Measurements from ENCODE around the gene NRXN2.

The NRXN2 gene

GRCh38 chr11:64729851-64730382 lies 6.9 kb upstream of the NRXN2 start:
- Mint-ChIP-seq H3K36me3 (ENCODE audit: insufficient read depth) (peaks cover 75% of the 10 kb centered on the region), H3K4me1 (ENCODE audit: low read depth in 2 of 2) (peaks cover 9 to 24% of the 10 kb centered on the region in 2 donors), H3K27ac (peak overlapping the region in 1 of 2 donors; percentile 69), H3K4me3 (no peak overlapping the region), H3K27me3 (no peaks in the 10 kb centered on the region), H3K9me3 (no peaks in the 10 kb centered on the region)
- ATAC-seq (replicated peaks) (no peak), DNase-seq (no peak)

- H3K9me3 Mint-ChIP-seq: no peaks in the 10 kb centered on the region
- H3K27ac Mint-ChIP-seq: peak overlapping the region in 1 of 2 donors; percentile 69
- H3K4me3 Mint-ChIP-seq: no peak overlapping the region
- H3K36me3 Mint-ChIP-seq (ENCODE audit: insufficient read depth): peaks cover 64% of the 10 kb centered on the region
- DNase-seq: no peak
- peaks cover 9 to 24% of the 10 kb centered on the region in 2 donors for H3K4me1 Mint-ChIP-seq (ENCODE audit: low read depth in 2 of 2)
- no peak for ATAC-seq (replicated peaks)
- H3K27me3 Mint-ChIP-seq: no peaks in the 10 kb centered on the region
Measured at GRCh38 chr11:64728757-64729365, 5.9 kb upstream of the NRXN2 start.

GRCh38 chr11:64726867-64727530 lies 4.0 kb upstream of the NRXN2 start:
- Mint-ChIP-seq H3K27ac (no peak overlapping the region), H3K27me3 (peaks cover 7 to 9% of the 10 kb centered on the region in 2 donors), H3K9me3 (no peaks in the 10 kb centered on the region), H3K36me3 (ENCODE audit: insufficient read depth) (peaks cover 48% of the 10 kb centered on the region), H3K4me3 (no peak overlapping the region), H3K4me1 (ENCODE audit: low read depth in 2 of 2) (peaks cover 11 to 23% of the 10 kb centered on the region in 2 donors)
- DNase-seq (no peak), ATAC-seq (replicated peaks) (no peak)

- H3K4me3 Mint-ChIP-seq: no peak overlapping the region
- H3K36me3 Mint-ChIP-seq (ENCODE audit: insufficient read depth): peaks cover 40% of the 10 kb centered on the region
- no peak overlapping the region for H3K27ac Mint-ChIP-seq
- H3K9me3 Mint-ChIP-seq: no peaks in the 10 kb centered on the region
- H3K4me1 Mint-ChIP-seq (ENCODE audit: low read depth in 2 of 2): peaks cover 11 to 20% of the 10 kb centered on the region in 2 donors
- no peak for ATAC-seq (replicated peaks)
- peaks cover 10 to 16% of the 10 kb centered on the region in 2 donors for H3K27me3 Mint-ChIP-seq
- DNase-seq: no peak
Measured at GRCh38 chr11:64726211-64726641, 3.2 kb upstream of the NRXN2 start.

- Mint-ChIP-seq H3K27ac (peak overlapping the region in 1 of 2 donors; percentile 68), H3K9me3 (no peaks in the 10 kb centered on the region), H3K4me3 (no peak overlapping the region), H3K27me3 (peaks cover 15 to 29% of the 10 kb centered on the region in 2 donors), H3K4me1 (ENCODE audit: low read depth in 2 of 2) (peaks cover 11 to 15% of the 10 kb centered on the region in 2 donors), H3K36me3 (ENCODE audit: insufficient read depth) (peaks cover 30% of the 10 kb centered on the region)
- DNase-seq: no peak
- no peak for ATAC-seq (replicated peaks)
Measured at GRCh38 chr11:64724863-64725532, 2.0 kb upstream of the NRXN2 start.

GRCh38 chr11:64723907-64724862 lies 1.2 kb upstream of the NRXN2 start:
- H3K27ac Mint-ChIP-seq: peak overlapping the region in 1 of 2 donors; percentile 41
- peaks cover 19 to 37% of the 10 kb centered on the region in 2 donors for H3K27me3 Mint-ChIP-seq
- no peaks in the 10 kb centered on the region for H3K9me3 Mint-ChIP-seq
- ATAC-seq (replicated peaks): no peak
- peaks cover 25% of the 10 kb centered on the region for H3K36me3 Mint-ChIP-seq (ENCODE audit: insufficient read depth)
- peak overlapping the region; percentile 56 to 61 for H3K4me3 Mint-ChIP-seq
- no peak for DNase-seq
- peaks cover 11 to 15% of the 10 kb centered on the region in 2 donors for H3K4me1 Mint-ChIP-seq (ENCODE audit: low read depth in 2 of 2)

- Mint-ChIP-seq H3K9me3 (no peaks in the 10 kb centered on the region), H3K27me3 (peaks cover 29 to 55% of the 10 kb centered on the region in 2 donors), H3K4me1 (ENCODE audit: low read depth in 2 of 2) (peaks cover 11 to 14% of the 10 kb centered on the region in 2 donors), H3K36me3 (ENCODE audit: insufficient read depth) (peaks cover 8% of the 10 kb centered on the region), H3K27ac (peak overlapping the region in 1 of 2 donors; percentile 41), H3K4me3 (peak overlapping the region; percentile 61 to 65)
- DNase-seq: no peak
- ATAC-seq (replicated peaks): no peak
Measured at GRCh38 chr11:64722141-64723065, 594 bp downstream of the NRXN2 start.

- Mint-ChIP-seq H3K4me3 (no peak overlapping the region), H3K4me1 (ENCODE audit: low read depth in 2 of 2) (peaks cover 10 to 11% of the 10 kb centered on the region in 2 donors), H3K27ac (no peak overlapping the region)
Measured at GRCh38 chr11:64721359-64721699, 1.7 kb downstream of the NRXN2 start.

GRCh38 chr11:64720640-64721358 lies 2.2 kb downstream of the NRXN2 start:
- Mint-ChIP-seq H3K9me3 (no peaks in the 10 kb centered on the region), H3K36me3 (ENCODE audit: insufficient read depth) (peaks cover 2% of the 10 kb centered on the region), H3K27ac (no peak overlapping the region), H3K27me3 (peaks cover 45 to 71% of the 10 kb centered on the region in 2 donors), H3K4me3 (no peak overlapping the region), H3K4me1 (ENCODE audit: low read depth in 2 of 2) (peaks cover 9 to 11% of the 10 kb centered on the region in 2 donors)
- ATAC-seq (replicated peaks) (no peak), DNase-seq (no peak)

More at GRCh38 chr11:64721359-64721699, 1.7 kb downstream of the NRXN2 start:
- no peak for ATAC-seq (replicated peaks)
- Mint-ChIP-seq H3K36me3 (ENCODE audit: insufficient read depth) (peaks cover 2% of the 10 kb centered on the region), H3K9me3 (no peaks in the 10 kb centered on the region), H3K27me3 (peaks cover 40 to 65% of the 10 kb centered on the region in 2 donors)
- DNase-seq: no peak

GRCh38 chr11:64720167-64720566 lies 2.8 kb downstream of the NRXN2 start:
- H3K36me3 Mint-ChIP-seq (ENCODE audit: insufficient read depth): peaks cover 1% of the 10 kb centered on the region
- ATAC-seq (replicated peaks): no peak
- peaks cover 3 to 6% of the 10 kb centered on the region in 2 donors for H3K4me1 Mint-ChIP-seq (ENCODE audit: low read depth in 2 of 2)
- DNase-seq: no peak
- peaks cover 52 to 77% of the 10 kb centered on the region in 2 donors for H3K27me3 Mint-ChIP-seq
- H3K9me3 Mint-ChIP-seq: no peaks in the 10 kb centered on the region
- H3K4me3 Mint-ChIP-seq: no peak overlapping the region
- no peak overlapping the region for H3K27ac Mint-ChIP-seq

- Mint-ChIP-seq H3K27me3 (peaks cover 59 to 84% of the 10 kb centered on the region in 2 donors), H3K36me3 (ENCODE audit: insufficient read depth) (no peaks in the 10 kb centered on the region), H3K4me3 (no peak overlapping the region), H3K4me1 (ENCODE audit: low read depth in 2 of 2) (peaks cover 0 to 5% of the 10 kb centered on the region in 2 donors), H3K27ac (no peak overlapping the region), H3K9me3 (no peaks in the 10 kb centered on the region)
- ATAC-seq (replicated peaks) (no peak), DNase-seq (no peak)
Measured at GRCh38 chr11:64719406-64719805, 3.6 kb downstream of the NRXN2 start.

Data from effector memory CD8-positive, alpha-beta T cell (primary cell).